IMR-90 (cell line): ENCODE results near the gene TAS2R38. TPM values are rescaled to one million over a fixed set of nuclear protein-coding genes. Genes with fewer than 3 reads are reported as not detected.

Source experiments
- ATAC-seq: fragments of 200-7000 bp; cut with Tn5 transposase; 2 replicates; pipeline ENCODE4 v1.9.1; 2020; ENCODE audit warnings: low read depth, mild to moderate bottlenecking, moderate library complexity
- BruUV-seq: library from RNA; stranded (reverse); fragments of 400-500 nt; replicated peaks from 2 replicates; lab custom pipeline; 2021; lab: Mats Ljungman, UMichigan
- CTCF ChIA-PET: fragments of 300-600 bp; formaldehyde crosslinking; extraction: SDS; loops from one replicate; lab custom pipeline; 2021; ENCODE audit warnings: antibody characterized with exemption; lab: Yijun Ruan, JAX
- POLR2A ChIA-PET: fragments of 300-600 bp; sonication (Branson Sonifier 250); formaldehyde crosslinking; loops from one replicate; lab custom pipeline; 2022; ENCODE audit warnings: antibody characterized with exemption; ENCODE audit not compliant: unreplicated experiment; lab: Charles Lee
- DNase-seq: peaks from one replicate; pipeline ENCODE4 v3.0.0; 2013
- H2AFZ ChIP-seq: replicated peaks from 2 replicates; pipeline ENCODE3; 2013; ENCODE audit warnings: low read length, mild to moderate bottlenecking; ENCODE audit not compliant: poor library complexity
- H2AK5ac ChIP-seq: 2 replicates; pipeline ENCODE4 v1.6.1; 2013; ENCODE audit warnings: low read depth, low read length, inconsistent platforms
- H2AK9ac ChIP-seq: replicated peaks from 2 replicates; pipeline ENCODE3; 2013; ENCODE audit warnings: mild to moderate bottlenecking, low read depth, low read length, moderate library complexity; ENCODE audit not compliant: poor library complexity
- H2BK120ac ChIP-seq: 2 replicates; pipeline ENCODE4 v1.6.1; 2013; ENCODE audit warnings: low read depth, low read length, inconsistent platforms
- H2BK15ac ChIP-seq: 3 replicates; pipeline ENCODE4 v1.6.1; 2013; ENCODE audit warnings: low read depth, low read length, inconsistent platforms
- H2BK20ac ChIP-seq: 2 replicates; pipeline ENCODE4 v1.6.1; 2013; ENCODE audit warnings: low read depth, mild to moderate bottlenecking, inconsistent platforms, low read length, moderate library complexity
- H2BK5ac ChIP-seq: 2 replicates; pipeline ENCODE4 v1.6.1; 2013; ENCODE audit warnings: mild to moderate bottlenecking, low read depth, low read length, inconsistent platforms; ENCODE audit not compliant: poor library complexity, severe bottlenecking
- H3K14ac ChIP-seq: replicated peaks from 2 replicates; pipeline ENCODE4 v1.6.1; 2013; ENCODE audit warnings: low read depth, low read length, inconsistent platforms
- H3K18ac ChIP-seq: 2 replicates; pipeline ENCODE4 v1.6.1; 2013; ENCODE audit warnings: low read depth, low read length, control low read depth
- H3K23ac ChIP-seq: 2 replicates; pipeline ENCODE4 v1.6.1; 2013; ENCODE audit warnings: low read depth, low read length, inconsistent platforms
- H3K27ac ChIP-seq: 2 replicates; pipeline ENCODE4 v1.5.1; 2013; ENCODE audit warnings: mild to moderate bottlenecking, control low read depth, low read length; ENCODE audit not compliant: insufficient read depth
- H3K27me3 ChIP-seq: 2 replicates; pipeline ENCODE4 v1.6.1; 2013; ENCODE audit warnings: low read length; ENCODE audit not compliant: control insufficient read depth, insufficient read depth
- H3K36me3 ChIP-seq: 2 replicates; pipeline ENCODE4 v1.6.1; 2013; ENCODE audit warnings: low read length, mixed read lengths; ENCODE audit not compliant: control insufficient read depth, insufficient read depth
- H3K4ac ChIP-seq: 2 replicates; pipeline ENCODE4 v1.6.1; 2013; ENCODE audit warnings: low read depth, low read length, inconsistent platforms
- H3K4me1 ChIP-seq: 2 replicates; pipeline ENCODE4 v1.6.1; 2013; ENCODE audit warnings: low read length, mixed read lengths; ENCODE audit not compliant: control insufficient read depth, insufficient read depth
- H3K4me2 ChIP-seq: 2 replicates; pipeline ENCODE4 v1.6.1; 2013; ENCODE audit warnings: low read depth, mild to moderate bottlenecking, control low read depth, low read length, moderate library complexity
- H3K4me3 ChIP-seq: 2 replicates; pipeline ENCODE4 v1.5.1; 2013; ENCODE audit warnings: low read depth, mild to moderate bottlenecking, control low read depth, low read length, moderate library complexity; ENCODE audit not compliant: insufficient read depth
- H3K56ac ChIP-seq: 2 replicates; pipeline ENCODE4 v1.6.1; 2013; ENCODE audit warnings: low read length, inconsistent platforms; ENCODE audit not compliant: insufficient read depth; ENCODE audit errors: extremely low read depth
- H3K79me1 ChIP-seq, 2 experiments: 2 replicates each; pipeline ENCODE4 v1.6.1; 2013; ENCODE audit warnings: low read length in 2 of 2, inconsistent platforms in 1 of 2, low read depth in 1 of 2
- H3K9ac ChIP-seq: 2 replicates; pipeline ENCODE4 v1.6.1; 2013; ENCODE audit warnings: low read depth, low read length, control low read depth
- H3K9me1 ChIP-seq: 2 replicates; pipeline ENCODE4 v1.6.1; 2013; ENCODE audit warnings: low read length, inconsistent platforms; ENCODE audit not compliant: insufficient read depth
- H3K9me3 ChIP-seq: 2 replicates; pipeline ENCODE4 v1.6.1; 2013; ENCODE audit warnings: low read length; ENCODE audit not compliant: control insufficient read depth, insufficient read depth
- H4K20me1 ChIP-seq: 2 replicates; pipeline ENCODE4 v1.6.1; 2013; ENCODE audit warnings: low read length, inconsistent platforms; ENCODE audit not compliant: insufficient read depth
- H4K5ac ChIP-seq: 2 replicates; pipeline ENCODE4 v1.6.1; 2013; ENCODE audit warnings: mild to moderate bottlenecking, low read depth, low read length, control low read depth
- H4K8ac ChIP-seq, 2 experiments: 2 replicates each; pipeline ENCODE4 v1.6.1; 2013; ENCODE audit warnings: low read depth in 2 of 2, low read length in 2 of 2, control low read depth in 1 of 2, inconsistent platforms in 1 of 2
- H4K91ac ChIP-seq: 2 replicates; pipeline ENCODE4 v1.6.1; 2013; ENCODE audit warnings: low read depth, low read length, inconsistent platforms; ENCODE audit not compliant: insufficient read depth
- BHLHE40 ChIP-seq: fragments of 150-350 bp; IDR thresholded peaks from 2 replicates; pipeline ENCODE4 v1.6.1; 2016; ENCODE audit warnings: mild to moderate bottlenecking, low read depth, low read length
- ELK1 ChIP-seq: fragments of 150-350 bp; IDR thresholded peaks from 2 replicates; pipeline ENCODE4 v1.6.1; 2016; ENCODE audit warnings: low read depth, mild to moderate bottlenecking, low read length, moderate library complexity, borderline replicate concordance
- FOS ChIP-seq: fragments of 150-350 bp; IDR thresholded peaks from 2 replicates; pipeline ENCODE4 v1.6.1; 2016; ENCODE audit warnings: low read depth, low read length
- MAZ ChIP-seq: IDR thresholded peaks from 2 replicates; pipeline ENCODE4 v1.6.1; 2012; ENCODE audit warnings: low read depth, mild to moderate bottlenecking, low read length, improper control_type of control experiment, moderate library complexity, borderline replicate concordance
- POLR2A ChIP-seq: IDR thresholded peaks from 2 replicates; pipeline ENCODE4 v1.6.1; 2012; ENCODE audit warnings: mild to moderate bottlenecking, low read depth, low read length
- RAD21 ChIP-seq: IDR thresholded peaks from 2 replicates; pipeline ENCODE4 v1.6.1; 2012; ENCODE audit warnings: low read length, improper control_type of control experiment
- RCOR1 ChIP-seq: IDR thresholded peaks from 2 replicates; pipeline ENCODE4 v1.6.1; 2012; ENCODE audit warnings: mild to moderate bottlenecking, low read length, improper control_type of control experiment; ENCODE audit not compliant: insufficient replicate concordance
- SMC3 ChIP-seq: fragments of 150-350 bp; IDR thresholded peaks from 2 replicates; pipeline ENCODE4 v1.6.1; 2016; ENCODE audit warnings: low read depth, mild to moderate bottlenecking, antibody characterized with exemption, low read length, moderate library complexity
- USF2 ChIP-seq: fragments of 150-350 bp; IDR thresholded peaks from 2 replicates; pipeline ENCODE4 v1.6.1; 2017; ENCODE audit warnings: mild to moderate bottlenecking, antibody characterized with exemption, low read length, low read depth
- WGBS, 2 experiments: methylation state at CpG; one replicate each; pipeline versions ENCODE4 v1.1.5 to v1.1.7; 2013; ENCODE audit warnings: missing lambda C conversion rate in 2 of 2; ENCODE audit not compliant: insufficient read length in 1 of 2; ENCODE audit errors: extremely low coverage in 2 of 2; 5-methylcytosine and 5-hydroxymethylcytosine counted together
- dilution Hi-C: fragments of 300-500 bp; cut with HindIII; formaldehyde crosslinking; loops from one replicate; pipeline ENCODE4 v1.14.3; 2018; ENCODE audit warnings: low sequenced_read_pairs; ENCODE audit not compliant: unreplicated experiment
- in situ Hi-C: fragments of 300-500 bp; cut with MboI; formaldehyde crosslinking; loops from 3 replicates; pipeline ENCODE4 v1.14.3; 2019; ENCODE audit warnings: low sequenced_read_pairs, inconsistent platforms, mixed read lengths
- intact Hi-C: fragments of 100-400 bp; cut with micrococcal nuclease; formaldehyde crosslinking; loops from 2 replicates; pipeline ENCODE4 v1.10.0; 2022
- polyA plus RNA-seq, 3 experiments: library from polyadenylated mRNA; depleted of rRNA; stranded (reverse); fragments of >200 nt; gene quantifications; 2 replicates each; pipeline ENCODE4 v1.2.3, GENCODE V29; 2012; ENCODE audit warnings: low replicate concordance in 1 of 3
- total RNA-seq: library from RNA; depleted of rRNA; stranded (reverse); fragments of >200 nt; gene quantifications from 2 replicates; pipeline ENCODE4 v1.2.3, GENCODE V29; 2012

The TAS2R38 gene
- total and polyA plus RNA-seq, 2 of the 4 experiments (the other 2 are of a cell fraction) = not detected

GRCh38 chr7:141930211-141930610 is 43.4 kb downstream of the TAS2R38 start:
- Histone ChIP-seq H3K27me3 (no peaks in the 10 kb centered on the region), H3K4me1 (no peaks in the 10 kb centered on the region), H3K9ac (no peak overlapping the region), H4K8ac (no peak overlapping the region), H2BK15ac (no peak overlapping the region), H3K9me3 (peaks cover 9% of the 10 kb centered on the region), H4K91ac (no peak overlapping the region), H3K56ac (no peak overlapping the region), H2AK5ac (no peak overlapping the region), H3K23ac (no peak overlapping the region), H3K27ac (no peak overlapping the region), H4K20me1 (no peaks in the 10 kb centered on the region), H2BK20ac (no peak overlapping the region), H3K36me3 (no peaks in the 10 kb centered on the region), H4K5ac (no peak overlapping the region), H3K4ac (no peak overlapping the region), H2AFZ (no peak overlapping the region), H3K79me1 (no peaks in the 10 kb centered on the region), H2BK5ac (no peak overlapping the region), H3K4me2 (no peak overlapping the region), H3K14ac (no peak overlapping the region), H3K18ac (no peak overlapping the region), H3K4me3 (no peak overlapping the region), H2BK120ac (no peak overlapping the region), H3K9me1 (no peaks in the 10 kb centered on the region), H2AK9ac (no peak overlapping the region)
- WGBS, 2 experiments = no CpG with 5 or more reads among the region's 5 CpGs
- no TSS peak for BruUV-seq
- in situ Hi-C loops = no loop called here
- POLR2A ChIA-PET = no interaction called here
- DNase-seq (no peak), ATAC-seq (no peak)
- CTCF ChIA-PET = no interaction called here
- intact Hi-C loops = no loop called here
- dilution Hi-C loops = no loop called here
- TF ChIP-seq SMC3 = no peak
- TF ChIP-seq ELK1 = no peak
- no peak for TF ChIP-seq BHLHE40
- no peak for TF ChIP-seq FOS
- no peak for TF ChIP-seq POLR2A
- no peak for TF ChIP-seq RCOR1
- TF ChIP-seq RAD21 = no peak
- no peak for TF ChIP-seq USF2
- no peak for TF ChIP-seq MAZ
